DLD1 (cell line): Measurements from ENCODE around the gene DYNC1LI1.
"Not testable (repeated sequence)": the region's sequence is repeated elsewhere in the genome, so short reads cannot be mapped to it uniquely, and the experiment has no call there.

ENCODE experiments used
- in situ Hi-C: cut with HindIII; loops from 2 replicates; pipeline ENCODE4 v1.10.0; 2017; ENCODE audit warnings: low sequenced_read_pairs

Gene DYNC1LI1

DNA sequence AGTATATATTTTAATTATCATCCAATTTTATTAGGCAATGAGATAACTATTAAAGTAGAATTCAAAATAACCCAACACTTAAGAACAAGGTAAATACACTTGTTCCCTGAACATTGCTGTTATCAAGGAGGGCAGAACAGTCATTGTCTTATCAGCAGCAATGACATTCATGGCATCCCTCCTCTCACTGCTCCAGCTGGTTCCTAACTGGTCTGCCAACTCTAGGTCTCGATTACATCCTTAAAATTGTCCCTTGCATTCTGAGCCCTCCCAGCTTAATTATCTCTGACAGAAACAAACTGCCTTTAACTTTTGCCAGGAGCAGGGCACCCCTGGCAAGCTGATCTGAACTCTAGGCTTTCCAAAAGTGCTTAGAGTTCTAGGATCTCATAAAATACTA lies 14.0 kb upstream of the DYNC1LI1 start:
- in situ Hi-C loops, result no loop called here

DNA sequence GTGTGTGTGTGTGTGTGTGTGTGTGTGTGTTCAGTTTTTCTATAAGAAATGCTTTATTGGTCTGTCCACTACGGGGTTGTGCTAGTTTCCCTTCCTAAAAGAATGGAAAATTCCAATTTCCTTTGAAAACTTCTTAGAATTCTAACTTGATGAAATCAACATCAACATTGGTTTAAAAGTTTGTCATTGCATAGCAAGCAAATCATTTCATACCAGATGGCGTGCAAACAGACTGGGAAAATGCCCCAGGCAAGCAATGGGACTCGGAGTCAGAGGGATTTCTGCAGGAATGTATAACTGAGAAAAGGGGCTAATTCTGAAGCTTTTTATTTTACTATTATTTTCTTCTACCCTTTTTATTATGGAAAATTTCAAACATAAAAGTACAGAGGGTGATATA lies 13.1 kb upstream of the DYNC1LI1 start:
- in situ Hi-C loops, result no loop called here

DNA sequence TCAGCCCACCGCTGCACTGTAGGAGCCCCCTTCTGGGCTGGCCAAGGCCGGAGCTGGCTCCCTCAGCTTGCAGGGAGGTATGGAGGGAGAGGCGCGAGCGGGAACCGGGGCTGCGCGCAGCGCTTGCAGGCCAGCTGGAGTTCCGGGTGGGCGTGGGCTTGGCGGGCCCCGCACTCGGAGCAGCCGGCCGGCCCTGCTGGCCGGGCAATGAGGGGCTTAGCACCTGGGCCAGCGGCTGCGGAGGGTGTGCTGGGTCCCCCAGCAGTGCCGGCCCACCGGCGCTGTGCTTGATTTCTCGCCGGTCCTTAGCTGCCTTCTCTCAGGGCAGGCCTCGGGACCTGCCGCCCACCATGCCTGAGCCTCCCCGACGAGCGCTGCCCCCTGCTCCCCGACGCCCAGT lies 8.0 kb upstream of the DYNC1LI1 start:
- in situ Hi-C loops, result not testable (repeated sequence)

GRCh38 chr3:32577581-32578556 lies 7.2 kb upstream of the DYNC1LI1 start:
- in situ Hi-C loops, result no loop called here

- in situ Hi-C loops, result no loop called here
These were observed 6.5 kb upstream of the DYNC1LI1 start for GRCh38 chr3:32577174-32577573.

GRCh38 chr3:32575451-32576113 lies 4.9 kb upstream of the DYNC1LI1 start:
- in situ Hi-C loops, result no loop called here

GRCh38 chr3:32571192-32571485 lies 481 bp upstream of the DYNC1LI1 start:
- in situ Hi-C loops, result no loop called here

GRCh38 chr3:32569540-32570420 lies 878 bp downstream of the DYNC1LI1 start:
- in situ Hi-C loops, result no loop called here

GRCh38 chr3:32568953-32569352 lies 1.7 kb downstream of the DYNC1LI1 start:
- in situ Hi-C loops, result no loop called here

- in situ Hi-C loops, result no loop called here
These were observed 6.5 kb downstream of the DYNC1LI1 start for GRCh38 chr3:32564195-32564594.

DNA sequence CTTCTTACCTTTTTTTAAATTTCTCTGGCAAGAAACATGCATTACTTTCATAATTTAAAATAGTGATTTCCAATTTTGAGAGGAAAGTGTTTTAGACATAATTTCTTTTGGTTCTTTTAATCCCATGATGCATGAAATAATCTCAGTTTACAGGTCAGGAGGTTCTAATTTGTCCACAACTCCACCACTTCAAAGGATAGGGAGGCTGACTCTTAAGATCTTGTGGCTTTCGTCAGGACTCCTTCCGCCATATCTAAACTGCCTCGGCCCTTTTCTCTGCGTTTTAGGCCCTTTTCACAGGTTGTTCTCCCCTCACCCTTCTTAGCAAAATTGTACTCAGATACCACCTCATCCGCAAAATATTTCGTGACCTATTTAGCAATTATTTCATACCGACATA lies 8.0 kb downstream of the DYNC1LI1 start:
- in situ Hi-C loops, result no loop called here

DNA sequence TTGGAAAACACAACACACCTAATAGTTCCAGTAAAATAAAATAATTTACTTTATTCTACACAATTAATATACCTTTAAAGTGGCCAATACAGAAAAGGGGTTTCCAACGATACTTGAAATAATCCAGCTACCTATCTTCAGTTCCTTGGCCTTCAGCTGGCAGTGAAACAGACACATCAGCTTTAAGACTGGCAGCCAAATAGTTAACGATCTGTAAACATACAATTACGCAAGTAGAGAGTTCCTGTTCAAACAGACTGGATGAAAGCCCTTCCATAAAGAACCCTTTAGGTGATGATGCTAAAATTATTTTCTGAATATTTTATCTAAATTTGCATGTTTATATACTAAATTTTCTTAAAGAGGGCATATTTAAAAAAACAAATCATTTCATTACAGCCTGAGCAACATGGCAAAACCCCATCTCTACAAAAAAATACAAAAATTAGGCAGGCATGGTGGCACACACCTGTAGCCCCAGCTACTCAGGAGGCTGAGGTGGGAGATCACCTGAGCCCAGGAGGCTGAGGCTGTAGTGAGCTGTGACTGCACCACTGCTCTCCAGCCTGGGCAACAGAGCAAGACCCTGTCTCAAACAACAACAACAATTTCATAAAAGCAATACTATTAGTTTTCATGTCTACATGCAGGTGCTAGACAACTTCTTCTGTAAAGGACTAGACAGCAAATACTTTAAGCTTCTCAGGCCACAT lies 12.9 kb downstream of the DYNC1LI1 start:
- in situ Hi-C loops, result no loop called here

DNA sequence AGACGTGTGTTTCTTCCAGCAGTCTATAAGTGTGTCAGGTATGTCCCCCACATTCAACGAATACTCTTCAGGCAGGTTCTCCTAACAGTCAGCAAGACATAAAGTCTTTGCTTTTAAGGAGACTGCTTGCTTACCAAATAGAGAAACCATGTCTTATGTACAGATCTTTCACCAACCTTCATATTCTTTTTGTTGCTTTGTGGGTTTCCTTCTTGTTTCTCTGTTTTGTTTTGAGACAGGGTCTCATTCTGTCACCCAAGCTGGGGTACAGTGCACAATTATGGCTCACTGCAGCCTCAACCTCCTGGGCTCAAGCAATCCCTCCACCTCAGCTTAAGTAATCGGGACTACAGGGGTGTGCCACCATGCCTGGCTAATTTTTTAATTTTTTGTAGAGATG lies 14.3 kb downstream of the DYNC1LI1 start:
- in situ Hi-C loops, result no loop called here

- in situ Hi-C loops, result no loop called here
These were observed 16.7 kb downstream of the DYNC1LI1 start for GRCh38 chr3:32553973-32554372.

DNA sequence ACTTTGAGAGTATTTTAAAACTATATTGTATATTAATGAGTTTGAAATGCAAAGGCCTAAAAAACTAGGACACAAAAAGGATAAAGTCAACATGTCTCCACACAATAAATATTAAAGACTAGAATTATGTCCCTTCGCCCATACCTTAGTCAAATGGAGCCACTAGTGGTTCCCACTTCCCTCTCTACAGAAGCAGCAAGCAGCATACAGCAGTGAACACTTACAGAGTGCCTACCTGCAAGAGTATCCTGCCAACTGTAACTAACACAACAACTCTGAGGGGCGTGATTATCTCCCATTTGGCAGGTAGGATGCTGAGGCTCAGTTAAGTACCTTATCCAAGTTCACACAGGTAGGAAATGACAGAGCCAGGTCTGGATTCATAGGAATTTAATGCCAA lies 17.2 kb downstream of the DYNC1LI1 start:
- in situ Hi-C loops, result no loop called here

DNA sequence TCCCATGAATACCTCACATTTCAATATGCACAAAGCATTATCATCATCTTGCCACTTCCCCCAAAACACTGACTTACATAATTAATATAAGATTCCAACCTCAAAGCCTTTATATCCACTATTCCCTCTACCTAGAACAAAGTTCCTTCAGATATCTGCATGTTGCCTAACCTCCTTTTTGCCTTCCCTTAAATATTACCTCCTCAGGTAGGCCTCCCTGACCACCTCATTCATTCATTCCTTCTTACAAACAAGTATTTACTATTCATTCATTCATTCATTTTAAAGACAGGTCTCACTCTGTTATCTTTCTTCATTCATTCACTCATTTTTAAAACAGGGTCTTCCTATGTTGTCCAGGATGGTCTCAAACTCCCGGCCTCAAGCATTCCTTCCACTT lies 18.6 kb downstream of the DYNC1LI1 start:
- in situ Hi-C loops, result no loop called here

- in situ Hi-C loops, result no loop called here
These were observed 19.2 kb downstream of the DYNC1LI1 start for GRCh38 chr3:32551496-32551895.

DNA sequence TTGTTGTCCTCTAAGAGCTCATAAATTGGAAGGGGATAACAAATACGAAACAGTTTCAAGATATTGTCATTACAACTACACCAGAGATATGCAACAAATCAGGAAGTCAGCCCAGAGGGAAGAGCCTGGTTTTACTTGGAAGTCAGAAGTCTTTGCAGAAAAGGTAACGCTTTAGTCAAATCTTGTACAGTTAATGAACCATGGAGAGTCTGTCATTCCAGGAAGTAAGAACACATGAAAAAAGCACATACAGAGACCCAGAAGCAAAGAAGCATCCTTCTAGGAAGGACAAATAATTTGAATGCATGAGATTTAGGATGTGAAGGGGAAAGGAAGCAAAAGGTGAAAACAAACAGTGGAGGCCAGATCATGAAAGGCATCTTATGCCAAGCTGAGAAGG lies 19.6 kb downstream of the DYNC1LI1 start:
- in situ Hi-C loops, result no loop called here

DNA sequence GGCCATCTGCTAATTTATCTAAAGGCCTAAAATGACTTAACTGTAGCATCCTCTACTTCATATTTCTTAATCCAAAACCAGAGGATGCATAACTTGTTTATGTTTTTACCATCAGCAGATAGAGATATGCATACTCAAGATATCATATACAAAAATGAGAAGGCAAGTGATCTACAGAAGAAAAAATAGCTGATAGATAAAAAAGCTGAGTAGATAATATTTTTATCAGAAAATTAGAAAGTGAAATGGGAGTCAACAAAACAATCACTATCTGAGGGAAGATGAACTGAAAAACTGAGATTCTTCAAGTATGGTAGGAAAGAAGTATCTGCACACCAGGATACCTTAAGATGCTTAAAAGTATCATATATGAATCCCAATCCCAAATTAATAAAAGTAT lies 25.4 kb downstream of the DYNC1LI1 start:
- in situ Hi-C loops, result no loop called here

- in situ Hi-C loops, result no loop called here
These were observed 25.8 kb downstream of the DYNC1LI1 start for GRCh38 chr3:32544894-32545293.

GRCh38 chr3:32542807-32543206 lies 27.9 kb downstream of the DYNC1LI1 start:
- in situ Hi-C loops, result no loop called here
